HL-60 (cell line): ENCODE data around the gene KANK4.

ENCODE experiments used
- POLR2AphosphoS5 ChIP-seq: IDR thresholded peaks from 2 replicates; pipeline ENCODE4 v1.6.1; 2012; ENCODE audit warnings: low read depth
- TF ChIP-seq, protein P1 (sequence below): IDR thresholded peaks from one replicate; pipeline ENCODE4 v1.5.1; 2011; ENCODE audit warnings: low read length, control low read depth, inconsistent platforms; ENCODE audit not compliant: insufficient read depth

GRCh38 chr1:62208087-62208486 is 111.1 kb downstream of the KANK4 start:
- TF ChIP-seq, protein P1, sequence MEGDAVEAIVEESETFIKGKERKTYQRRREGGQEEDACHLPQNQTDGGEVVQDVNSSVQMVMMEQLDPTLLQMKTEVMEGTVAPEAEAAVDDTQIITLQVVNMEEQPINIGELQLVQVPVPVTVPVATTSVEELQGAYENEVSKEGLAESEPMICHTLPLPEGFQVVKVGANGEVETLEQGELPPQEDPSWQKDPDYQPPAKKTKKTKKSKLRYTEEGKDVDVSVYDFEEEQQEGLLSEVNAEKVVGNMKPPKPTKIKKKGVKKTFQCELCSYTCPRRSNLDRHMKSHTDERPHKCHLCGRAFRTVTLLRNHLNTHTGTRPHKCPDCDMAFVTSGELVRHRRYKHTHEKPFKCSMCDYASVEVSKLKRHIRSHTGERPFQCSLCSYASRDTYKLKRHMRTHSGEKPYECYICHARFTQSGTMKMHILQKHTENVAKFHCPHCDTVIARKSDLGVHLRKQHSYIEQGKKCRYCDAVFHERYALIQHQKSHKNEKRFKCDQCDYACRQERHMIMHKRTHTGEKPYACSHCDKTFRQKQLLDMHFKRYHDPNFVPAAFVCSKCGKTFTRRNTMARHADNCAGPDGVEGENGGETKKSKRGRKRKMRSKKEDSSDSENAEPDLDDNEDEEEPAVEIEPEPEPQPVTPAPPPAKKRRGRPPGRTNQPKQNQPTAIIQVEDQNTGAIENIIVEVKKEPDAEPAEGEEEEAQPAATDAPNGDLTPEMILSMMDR = no peak
- no peak for TF ChIP-seq POLR2AphosphoS5
